IMR-90 (cell line): Measurements from ENCODE around the gene ZNF701. TPM values are rescaled to one million over a fixed set of nuclear protein-coding genes. Genes with fewer than 3 reads are reported as not detected.

Source experiments
- ATAC-seq: fragments of 200-7000 bp; cut with Tn5 transposase; 2 replicates; pipeline ENCODE4 v1.9.1; 2020; ENCODE audit warnings: low read depth, mild to moderate bottlenecking, moderate library complexity
- BruUV-seq: library from RNA; stranded (reverse); fragments of 400-500 nt; replicated peaks from 2 replicates; lab custom pipeline; 2021; lab: Mats Ljungman, UMichigan
- CTCF ChIA-PET: fragments of 300-600 bp; formaldehyde crosslinking; extraction: SDS; loops from one replicate; lab custom pipeline; 2021; ENCODE audit warnings: antibody characterized with exemption; lab: Yijun Ruan, JAX
- POLR2A ChIA-PET: fragments of 300-600 bp; sonication (Branson Sonifier 250); formaldehyde crosslinking; loops from one replicate; lab custom pipeline; 2022; ENCODE audit warnings: antibody characterized with exemption; ENCODE audit not compliant: unreplicated experiment; lab: Charles Lee
- DNase-seq: peaks from one replicate; pipeline ENCODE4 v3.0.0; 2013
- H2AFZ ChIP-seq: replicated peaks from 2 replicates; pipeline ENCODE3; 2013; ENCODE audit warnings: low read length, mild to moderate bottlenecking; ENCODE audit not compliant: poor library complexity
- H2AK5ac ChIP-seq: 2 replicates; pipeline ENCODE4 v1.6.1; 2013; ENCODE audit warnings: low read depth, low read length, inconsistent platforms
- H2AK9ac ChIP-seq: replicated peaks from 2 replicates; pipeline ENCODE3; 2013; ENCODE audit warnings: mild to moderate bottlenecking, low read depth, low read length, moderate library complexity; ENCODE audit not compliant: poor library complexity
- H2BK120ac ChIP-seq: 2 replicates; pipeline ENCODE4 v1.6.1; 2013; ENCODE audit warnings: low read depth, low read length, inconsistent platforms
- H2BK15ac ChIP-seq: 3 replicates; pipeline ENCODE4 v1.6.1; 2013; ENCODE audit warnings: low read depth, low read length, inconsistent platforms
- H2BK20ac ChIP-seq: 2 replicates; pipeline ENCODE4 v1.6.1; 2013; ENCODE audit warnings: low read depth, mild to moderate bottlenecking, inconsistent platforms, low read length, moderate library complexity
- H2BK5ac ChIP-seq: 2 replicates; pipeline ENCODE4 v1.6.1; 2013; ENCODE audit warnings: mild to moderate bottlenecking, low read depth, low read length, inconsistent platforms; ENCODE audit not compliant: poor library complexity, severe bottlenecking
- H3K14ac ChIP-seq: replicated peaks from 2 replicates; pipeline ENCODE4 v1.6.1; 2013; ENCODE audit warnings: low read depth, low read length, inconsistent platforms
- H3K18ac ChIP-seq: 2 replicates; pipeline ENCODE4 v1.6.1; 2013; ENCODE audit warnings: low read depth, low read length, control low read depth
- H3K23ac ChIP-seq: 2 replicates; pipeline ENCODE4 v1.6.1; 2013; ENCODE audit warnings: low read depth, low read length, inconsistent platforms
- H3K27ac ChIP-seq: 2 replicates; pipeline ENCODE4 v1.5.1; 2013; ENCODE audit warnings: mild to moderate bottlenecking, control low read depth, low read length; ENCODE audit not compliant: insufficient read depth
- H3K27me3 ChIP-seq: 2 replicates; pipeline ENCODE4 v1.6.1; 2013; ENCODE audit warnings: low read length; ENCODE audit not compliant: control insufficient read depth, insufficient read depth
- H3K36me3 ChIP-seq: 2 replicates; pipeline ENCODE4 v1.6.1; 2013; ENCODE audit warnings: low read length, mixed read lengths; ENCODE audit not compliant: control insufficient read depth, insufficient read depth
- H3K4ac ChIP-seq: 2 replicates; pipeline ENCODE4 v1.6.1; 2013; ENCODE audit warnings: low read depth, low read length, inconsistent platforms
- H3K4me1 ChIP-seq: 2 replicates; pipeline ENCODE4 v1.6.1; 2013; ENCODE audit warnings: low read length, mixed read lengths; ENCODE audit not compliant: control insufficient read depth, insufficient read depth
- H3K4me2 ChIP-seq: 2 replicates; pipeline ENCODE4 v1.6.1; 2013; ENCODE audit warnings: low read depth, mild to moderate bottlenecking, control low read depth, low read length, moderate library complexity
- H3K4me3 ChIP-seq: 2 replicates; pipeline ENCODE4 v1.5.1; 2013; ENCODE audit warnings: low read depth, mild to moderate bottlenecking, control low read depth, low read length, moderate library complexity; ENCODE audit not compliant: insufficient read depth
- H3K56ac ChIP-seq: 2 replicates; pipeline ENCODE4 v1.6.1; 2013; ENCODE audit warnings: low read length, inconsistent platforms; ENCODE audit not compliant: insufficient read depth; ENCODE audit errors: extremely low read depth
- H3K79me1 ChIP-seq, 2 experiments: 2 replicates each; pipeline ENCODE4 v1.6.1; 2013; ENCODE audit warnings: low read length in 2 of 2, inconsistent platforms in 1 of 2, low read depth in 1 of 2
- H3K9ac ChIP-seq: 2 replicates; pipeline ENCODE4 v1.6.1; 2013; ENCODE audit warnings: low read depth, low read length, control low read depth
- H3K9me1 ChIP-seq: 2 replicates; pipeline ENCODE4 v1.6.1; 2013; ENCODE audit warnings: low read length, inconsistent platforms; ENCODE audit not compliant: insufficient read depth
- H3K9me3 ChIP-seq: 2 replicates; pipeline ENCODE4 v1.6.1; 2013; ENCODE audit warnings: low read length; ENCODE audit not compliant: control insufficient read depth, insufficient read depth
- H4K20me1 ChIP-seq: 2 replicates; pipeline ENCODE4 v1.6.1; 2013; ENCODE audit warnings: low read length, inconsistent platforms; ENCODE audit not compliant: insufficient read depth
- H4K5ac ChIP-seq: 2 replicates; pipeline ENCODE4 v1.6.1; 2013; ENCODE audit warnings: mild to moderate bottlenecking, low read depth, low read length, control low read depth
- H4K8ac ChIP-seq, 2 experiments: 2 replicates each; pipeline ENCODE4 v1.6.1; 2013; ENCODE audit warnings: low read depth in 2 of 2, low read length in 2 of 2, control low read depth in 1 of 2, inconsistent platforms in 1 of 2
- H4K91ac ChIP-seq: 2 replicates; pipeline ENCODE4 v1.6.1; 2013; ENCODE audit warnings: low read depth, low read length, inconsistent platforms; ENCODE audit not compliant: insufficient read depth
- BHLHE40 ChIP-seq: fragments of 150-350 bp; IDR thresholded peaks from 2 replicates; pipeline ENCODE4 v1.6.1; 2016; ENCODE audit warnings: mild to moderate bottlenecking, low read depth, low read length
- CEBPB ChIP-seq: IDR thresholded peaks from 2 replicates; pipeline ENCODE4 v1.6.1; 2012; ENCODE audit warnings: low read depth, low read length, improper control_type of control experiment
- CHD1 ChIP-seq: IDR thresholded peaks from 2 replicates; pipeline ENCODE4 v1.6.1; 2012; ENCODE audit warnings: low read depth, low read length, improper control_type of control experiment
- FOS ChIP-seq: fragments of 150-350 bp; IDR thresholded peaks from 2 replicates; pipeline ENCODE4 v1.6.1; 2016; ENCODE audit warnings: low read depth, low read length
- MAFK ChIP-seq: IDR thresholded peaks from 2 replicates; pipeline ENCODE4 v1.6.1; 2012; ENCODE audit warnings: low read depth, low read length, improper control_type of control experiment
- MAZ ChIP-seq: IDR thresholded peaks from 2 replicates; pipeline ENCODE4 v1.6.1; 2012; ENCODE audit warnings: low read depth, mild to moderate bottlenecking, low read length, improper control_type of control experiment, moderate library complexity, borderline replicate concordance
- MXI1 ChIP-seq: IDR thresholded peaks from 2 replicates; pipeline ENCODE4 v1.6.1; 2012; ENCODE audit warnings: low read depth, mild to moderate bottlenecking, low read length, moderate library complexity, borderline replicate concordance
- NFE2L2 ChIP-seq: fragments of 150-350 bp; IDR thresholded peaks from 2 replicates; pipeline ENCODE4 v1.6.1; 2016; ENCODE audit warnings: low read depth, mild to moderate bottlenecking, low read length
- POLR2A ChIP-seq: IDR thresholded peaks from 2 replicates; pipeline ENCODE4 v1.6.1; 2012; ENCODE audit warnings: mild to moderate bottlenecking, low read depth, low read length
- RAD21 ChIP-seq: IDR thresholded peaks from 2 replicates; pipeline ENCODE4 v1.6.1; 2012; ENCODE audit warnings: low read length, improper control_type of control experiment
- RCOR1 ChIP-seq: IDR thresholded peaks from 2 replicates; pipeline ENCODE4 v1.6.1; 2012; ENCODE audit warnings: mild to moderate bottlenecking, low read length, improper control_type of control experiment; ENCODE audit not compliant: insufficient replicate concordance
- RFX5 ChIP-seq: IDR thresholded peaks from 2 replicates; pipeline ENCODE4 v1.8.0; 2012; ENCODE audit warnings: low read depth, mild to moderate bottlenecking, low read length, moderate library complexity
- SMC3 ChIP-seq: fragments of 150-350 bp; IDR thresholded peaks from 2 replicates; pipeline ENCODE4 v1.6.1; 2016; ENCODE audit warnings: low read depth, mild to moderate bottlenecking, antibody characterized with exemption, low read length, moderate library complexity
- WGBS, 2 experiments: methylation state at CpG; one replicate each; pipeline versions ENCODE4 v1.1.5 to v1.1.7; 2013; ENCODE audit warnings: missing lambda C conversion rate in 2 of 2; ENCODE audit not compliant: insufficient read length in 1 of 2; ENCODE audit errors: extremely low coverage in 2 of 2; 5-methylcytosine and 5-hydroxymethylcytosine counted together
- dilution Hi-C: fragments of 300-500 bp; cut with HindIII; formaldehyde crosslinking; loops from one replicate; pipeline ENCODE4 v1.14.3; 2018; ENCODE audit warnings: low sequenced_read_pairs; ENCODE audit not compliant: unreplicated experiment
- in situ Hi-C: fragments of 300-500 bp; cut with MboI; formaldehyde crosslinking; loops from 3 replicates; pipeline ENCODE4 v1.14.3; 2019; ENCODE audit warnings: low sequenced_read_pairs, inconsistent platforms, mixed read lengths
- intact Hi-C: fragments of 100-400 bp; cut with micrococcal nuclease; formaldehyde crosslinking; loops from 2 replicates; pipeline ENCODE4 v1.10.0; 2022
- polyA plus RNA-seq, 3 experiments: library from polyadenylated mRNA; depleted of rRNA; stranded (reverse); fragments of >200 nt; gene quantifications; 2 replicates each; pipeline ENCODE4 v1.2.3, GENCODE V29; 2012; ENCODE audit warnings: low replicate concordance in 1 of 3
- total RNA-seq: library from RNA; depleted of rRNA; stranded (reverse); fragments of >200 nt; gene quantifications from 2 replicates; pipeline ENCODE4 v1.2.3, GENCODE V29; 2012
- TF ChIP-seq, protein P1 (sequence below): fragments of 150-350 bp; IDR thresholded peaks from 2 replicates; pipeline ENCODE4 v1.6.1; 2016; ENCODE audit warnings: low read depth, mild to moderate bottlenecking, low read length, moderate library complexity, borderline replicate concordance
- TF ChIP-seq, protein P2 (sequence below): fragments of 150-350 bp; IDR thresholded peaks from 2 replicates; pipeline ENCODE4 v1.6.1; 2017; ENCODE audit warnings: mild to moderate bottlenecking, antibody characterized with exemption, low read length, low read depth
- TF ChIP-seq, protein P3 (sequence below): conservative IDR thresholded peaks from 2 replicates; pipeline ENCODE4 v1.5.1; 2012; ENCODE audit warnings: mild to moderate bottlenecking, low read depth, low read length, improper control_type of control experiment

The ZNF701 gene
- total and polyA plus RNA-seq, 2 of the 4 experiments (the other 2 are of a cell fraction): 3.8 to 12.2 TPM

DNA sequence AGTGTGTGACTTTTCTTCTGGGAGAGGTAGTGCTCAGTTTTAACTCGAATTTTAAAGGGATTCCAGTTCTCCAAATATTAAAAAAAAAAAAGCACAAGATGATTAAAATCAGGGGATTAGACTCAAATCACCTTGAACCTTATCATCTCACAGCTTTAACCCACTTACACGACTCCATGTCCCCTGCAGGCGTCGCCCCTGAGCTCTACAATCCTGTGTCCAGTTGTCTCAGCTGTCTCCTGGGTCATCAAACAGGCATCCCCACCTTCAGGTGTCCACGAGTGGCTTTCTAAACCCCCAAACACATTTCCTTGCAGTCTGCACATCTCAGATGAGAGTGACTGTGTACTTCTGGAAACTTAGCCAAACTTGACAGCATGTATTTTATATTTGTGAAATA is 28.5 kb upstream of the ZNF701 start:
- Histone ChIP-seq H3K79me1 (peaks cover 11 to 29% of the 10 kb centered on the region in 2 experiments), H3K14ac (no peak overlapping the region), H3K23ac (no peak overlapping the region), H3K27me3 (no peaks in the 10 kb centered on the region), H3K56ac (no peak overlapping the region), H3K36me3 (peaks cover 37% of the 10 kb centered on the region), H2BK5ac (no peak overlapping the region), H4K91ac (no peak overlapping the region), H2AFZ (no peak overlapping the region), H3K4me2 (no peak overlapping the region), H2AK5ac (no peak overlapping the region), H3K9ac (no peak overlapping the region), H3K18ac (no peak overlapping the region), H4K8ac (no peak overlapping the region), H3K27ac (no peak overlapping the region), H3K4me1 (no peaks in the 10 kb centered on the region), H2BK120ac (no peak overlapping the region), H3K4ac (no peak overlapping the region), H3K4me3 (no peak overlapping the region), H3K9me3 (peaks cover 12% of the 10 kb centered on the region), H2BK15ac (no peak overlapping the region), H3K9me1 (no peaks in the 10 kb centered on the region), H4K5ac (no peak overlapping the region), H2BK20ac (no peak overlapping the region), H4K20me1 (no peaks in the 10 kb centered on the region), H2AK9ac (no peak overlapping the region)
- DNase-seq: no peak
- CTCF ChIA-PET: no interaction called here
- no TSS peak for BruUV-seq
- no peak for TF ChIP-seq BHLHE40
- TF ChIP-seq, protein P1, sequence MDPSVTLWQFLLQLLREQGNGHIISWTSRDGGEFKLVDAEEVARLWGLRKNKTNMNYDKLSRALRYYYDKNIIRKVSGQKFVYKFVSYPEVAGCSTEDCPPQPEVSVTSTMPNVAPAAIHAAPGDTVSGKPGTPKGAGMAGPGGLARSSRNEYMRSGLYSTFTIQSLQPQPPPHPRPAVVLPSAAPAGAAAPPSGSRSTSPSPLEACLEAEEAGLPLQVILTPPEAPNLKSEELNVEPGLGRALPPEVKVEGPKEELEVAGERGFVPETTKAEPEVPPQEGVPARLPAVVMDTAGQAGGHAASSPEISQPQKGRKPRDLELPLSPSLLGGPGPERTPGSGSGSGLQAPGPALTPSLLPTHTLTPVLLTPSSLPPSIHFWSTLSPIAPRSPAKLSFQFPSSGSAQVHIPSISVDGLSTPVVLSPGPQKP: no peak
- no peak for TF ChIP-seq CEBPB
- TF ChIP-seq NFE2L2: no peak
- no peak for TF ChIP-seq RCOR1
- TF ChIP-seq, protein P2, sequence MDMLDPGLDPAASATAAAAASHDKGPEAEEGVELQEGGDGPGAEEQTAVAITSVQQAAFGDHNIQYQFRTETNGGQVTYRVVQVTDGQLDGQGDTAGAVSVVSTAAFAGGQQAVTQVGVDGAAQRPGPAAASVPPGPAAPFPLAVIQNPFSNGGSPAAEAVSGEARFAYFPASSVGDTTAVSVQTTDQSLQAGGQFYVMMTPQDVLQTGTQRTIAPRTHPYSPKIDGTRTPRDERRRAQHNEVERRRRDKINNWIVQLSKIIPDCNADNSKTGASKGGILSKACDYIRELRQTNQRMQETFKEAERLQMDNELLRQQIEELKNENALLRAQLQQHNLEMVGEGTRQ: no peak
- no peak for TF ChIP-seq RFX5
- no peak for TF ChIP-seq CHD1
- no peak for TF ChIP-seq MXI1
- TF ChIP-seq MAZ: no peak
- TF ChIP-seq MAFK: no peak
- no peak for TF ChIP-seq POLR2A
- no peak for TF ChIP-seq RAD21
- no peak for TF ChIP-seq SMC3
- no peak for TF ChIP-seq FOS
- TF ChIP-seq, protein P3, sequence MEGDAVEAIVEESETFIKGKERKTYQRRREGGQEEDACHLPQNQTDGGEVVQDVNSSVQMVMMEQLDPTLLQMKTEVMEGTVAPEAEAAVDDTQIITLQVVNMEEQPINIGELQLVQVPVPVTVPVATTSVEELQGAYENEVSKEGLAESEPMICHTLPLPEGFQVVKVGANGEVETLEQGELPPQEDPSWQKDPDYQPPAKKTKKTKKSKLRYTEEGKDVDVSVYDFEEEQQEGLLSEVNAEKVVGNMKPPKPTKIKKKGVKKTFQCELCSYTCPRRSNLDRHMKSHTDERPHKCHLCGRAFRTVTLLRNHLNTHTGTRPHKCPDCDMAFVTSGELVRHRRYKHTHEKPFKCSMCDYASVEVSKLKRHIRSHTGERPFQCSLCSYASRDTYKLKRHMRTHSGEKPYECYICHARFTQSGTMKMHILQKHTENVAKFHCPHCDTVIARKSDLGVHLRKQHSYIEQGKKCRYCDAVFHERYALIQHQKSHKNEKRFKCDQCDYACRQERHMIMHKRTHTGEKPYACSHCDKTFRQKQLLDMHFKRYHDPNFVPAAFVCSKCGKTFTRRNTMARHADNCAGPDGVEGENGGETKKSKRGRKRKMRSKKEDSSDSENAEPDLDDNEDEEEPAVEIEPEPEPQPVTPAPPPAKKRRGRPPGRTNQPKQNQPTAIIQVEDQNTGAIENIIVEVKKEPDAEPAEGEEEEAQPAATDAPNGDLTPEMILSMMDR: no peak
- in situ Hi-C loops (no loop called here), intact Hi-C loops (no loop called here), dilution Hi-C loops (no loop called here)
- POLR2A ChIA-PET: no interaction called here
- no peak for ATAC-seq
- WGBS, 2 experiments: 100% methylated on average over 2 of the region's 5 CpGs; no CpG with 5 or more reads in 1 of the 2 experiments
